GM18907 (cell line): ENCODE data around the gene HASPIN.
A peak's percentile ranks its signal among the peaks of the same experiment; 100 is the strongest.

Experiments used
- ATAC-seq: cut with Tn5 transposase; IDR thresholded peaks from one replicate; pipeline ENCODE4 v1.9.1; 2021; ENCODE audit warnings: mild to moderate bottlenecking, moderate library complexity; ENCODE audit not compliant: unreplicated experiment

The HASPIN gene

DNA sequence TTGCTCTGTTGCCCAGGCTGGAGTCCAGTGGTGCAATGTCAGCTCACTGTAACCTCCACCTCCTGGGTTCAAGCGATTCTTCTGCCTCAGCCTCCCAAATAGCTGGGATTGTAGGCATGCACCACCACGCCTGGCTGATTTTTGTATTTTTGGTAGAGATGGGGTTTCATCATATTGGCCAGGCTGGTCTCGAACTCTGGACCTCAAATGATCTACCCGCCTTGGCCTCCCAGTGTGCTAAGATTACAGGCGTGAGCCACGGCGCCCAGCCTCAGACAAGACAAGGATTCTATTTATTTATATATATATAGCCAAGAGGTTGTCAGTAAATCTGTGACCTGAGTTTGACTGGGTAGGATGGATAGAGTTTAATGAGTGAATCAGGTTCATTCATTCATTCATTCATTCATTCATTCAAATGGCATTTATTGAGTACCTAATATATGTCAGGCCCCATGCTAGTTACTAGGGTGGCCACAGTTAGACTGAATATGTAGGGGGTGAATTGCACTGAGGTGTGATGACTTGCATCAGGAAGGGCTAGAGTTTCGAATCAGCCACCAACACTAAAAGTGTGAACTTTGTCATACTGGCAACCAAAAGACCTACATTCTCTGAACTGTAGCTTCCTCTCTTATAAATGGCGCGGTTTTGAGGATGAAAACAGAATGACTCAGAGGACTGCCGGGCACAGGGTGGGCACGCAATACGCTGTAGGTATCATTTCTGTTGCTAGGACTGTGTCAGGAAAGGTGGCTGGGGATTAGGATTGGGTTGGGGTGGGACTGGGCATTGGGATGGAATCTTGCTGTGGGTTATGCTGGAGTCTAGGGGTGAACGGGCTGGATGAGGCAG lies 39.4 kb downstream of the HASPIN start:
- ATAC-seq: peak; percentile 54

DNA sequence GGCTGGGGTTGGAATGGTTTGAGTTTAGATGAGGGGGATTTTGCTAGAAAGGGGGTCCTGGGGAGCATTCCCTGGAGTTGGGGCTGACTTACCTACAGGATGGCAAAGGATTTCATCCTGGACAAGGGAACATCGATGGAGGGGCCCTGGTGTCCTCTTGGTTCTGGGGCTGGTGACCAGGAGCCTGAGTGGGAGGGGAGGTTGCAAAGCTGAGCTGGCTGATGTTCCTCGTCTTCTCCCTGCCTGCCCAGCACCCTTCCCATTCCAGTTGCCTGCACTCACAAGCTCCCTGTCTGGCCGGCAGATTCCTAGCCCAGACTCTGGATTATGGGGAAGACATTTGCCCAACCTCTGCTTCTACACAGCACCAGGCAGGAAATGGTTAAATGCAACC lies 40.1 kb downstream of the HASPIN start:
- ATAC-seq: no peak

DNA sequence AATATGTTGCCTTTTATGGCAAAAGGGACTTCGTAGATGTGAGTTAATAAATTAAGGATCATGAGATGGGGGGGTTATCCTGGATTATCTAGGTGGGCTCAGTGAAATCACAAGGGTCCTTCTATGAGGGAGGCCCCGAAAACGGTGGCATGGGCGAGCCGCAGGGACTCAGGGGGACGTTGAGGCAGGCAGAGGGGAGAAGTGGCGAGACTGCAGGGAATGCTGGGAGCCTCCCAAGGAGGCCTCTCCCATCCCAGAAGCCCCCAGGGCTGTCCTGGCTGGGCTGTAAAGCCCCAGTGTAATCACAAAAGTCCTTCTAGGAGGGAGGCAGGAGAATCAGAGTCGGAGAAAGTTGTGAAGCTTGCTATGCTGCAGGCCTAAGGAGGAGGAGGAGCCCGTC lies 42.3 kb downstream of the HASPIN start:
- ATAC-seq: no peak

DNA sequence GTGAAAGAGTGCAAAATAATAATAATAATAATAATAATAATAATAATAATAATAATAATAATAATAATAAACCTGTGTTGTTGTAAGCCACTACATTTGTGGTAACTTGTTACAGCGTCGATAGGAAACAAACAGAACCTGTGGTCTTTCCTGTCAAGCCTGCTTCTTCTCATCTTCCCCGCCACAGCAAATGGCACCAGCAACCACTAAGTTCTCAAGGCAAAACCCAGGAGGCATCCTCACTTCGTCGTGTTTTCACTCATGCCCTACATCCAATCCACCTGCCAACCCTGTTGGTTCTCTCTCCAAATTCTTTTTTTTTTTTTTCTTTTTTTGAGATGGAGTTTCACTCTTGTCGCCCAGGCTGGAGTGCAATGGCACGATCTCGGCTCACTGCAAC lies 43.1 kb downstream of the HASPIN start:
- ATAC-seq: no peak

DNA sequence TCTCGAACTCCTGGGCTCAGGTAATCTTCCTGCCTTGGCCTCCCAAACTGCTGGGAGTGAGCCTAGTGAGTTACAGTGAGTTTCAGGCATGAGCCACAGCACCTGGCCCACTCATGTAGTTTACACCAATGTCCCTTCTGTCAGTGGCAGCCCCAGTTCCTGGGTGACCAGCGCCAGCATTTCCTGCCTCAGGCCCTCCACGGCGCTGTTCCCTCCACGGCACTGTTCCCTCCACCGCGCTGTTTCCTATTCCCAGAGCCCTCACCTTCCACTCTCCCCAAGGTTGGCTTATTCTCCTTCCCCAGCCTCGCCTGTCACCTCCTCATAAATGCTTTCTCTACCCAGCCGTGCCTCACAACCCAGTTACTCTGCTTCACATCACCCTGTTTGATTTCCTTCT lies 44.6 kb downstream of the HASPIN start:
- no peak for ATAC-seq

DNA sequence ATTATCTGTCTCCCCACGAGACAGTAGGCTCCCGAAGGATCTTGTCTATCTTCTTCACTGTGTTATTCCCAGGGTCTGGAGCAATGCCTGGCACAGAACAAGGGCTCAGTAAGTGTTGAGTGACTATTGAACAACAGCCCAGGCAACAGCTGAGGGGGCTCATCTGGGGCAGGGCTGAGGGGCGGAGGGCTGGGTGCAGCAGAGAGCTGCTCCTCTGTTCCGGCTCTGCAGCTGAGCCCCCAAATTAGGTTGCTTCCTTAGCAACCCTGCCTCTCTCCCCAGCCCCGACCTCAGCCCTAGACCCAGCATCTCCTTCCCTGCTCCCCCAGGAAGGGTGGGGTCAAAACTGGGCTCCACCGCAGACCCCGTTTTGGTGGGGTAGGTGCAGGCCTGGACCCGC lies 45.1 kb downstream of the HASPIN start:
- ATAC-seq: no peak

DNA sequence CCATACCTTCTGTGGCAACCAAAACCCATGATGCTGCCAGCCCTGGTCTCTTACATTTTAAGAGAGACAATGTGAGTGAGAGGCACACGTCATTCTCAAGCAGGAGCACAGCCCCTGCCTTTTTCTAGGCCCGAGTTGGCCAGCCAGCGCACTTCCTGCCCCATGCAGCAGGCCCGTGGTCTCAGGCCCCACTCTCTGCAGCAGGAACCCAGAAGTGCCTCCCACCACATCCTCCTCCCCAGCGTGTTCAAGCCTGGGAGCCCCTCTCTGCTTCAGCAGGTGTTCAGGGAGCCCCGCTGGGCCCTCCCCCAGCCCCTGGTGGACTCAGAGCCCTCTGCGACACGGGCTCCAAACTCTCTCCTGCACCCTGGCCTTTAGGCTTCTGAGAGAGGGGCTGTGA lies 46.8 kb downstream of the HASPIN start:
- ATAC-seq: no peak

DNA sequence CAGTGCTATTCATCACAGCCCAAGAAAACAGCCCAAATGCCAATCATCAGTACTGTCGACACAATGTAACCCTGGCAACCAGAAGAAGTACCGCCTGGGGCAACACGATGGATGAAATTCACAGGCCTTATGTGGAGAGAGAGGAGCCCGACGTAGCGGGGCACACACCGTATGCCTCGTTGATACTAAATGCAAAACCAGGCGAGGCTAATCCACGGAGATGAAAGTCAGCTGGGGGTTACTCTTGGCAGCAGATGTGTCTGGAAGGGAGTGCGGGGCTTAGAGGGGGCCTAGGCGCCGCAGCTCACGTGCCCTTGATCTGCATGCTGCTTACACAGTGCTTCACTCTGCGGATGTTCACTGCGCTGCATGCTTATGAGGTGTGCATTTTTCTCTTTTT lies 47.4 kb downstream of the HASPIN start:
- ATAC-seq: no peak

DNA sequence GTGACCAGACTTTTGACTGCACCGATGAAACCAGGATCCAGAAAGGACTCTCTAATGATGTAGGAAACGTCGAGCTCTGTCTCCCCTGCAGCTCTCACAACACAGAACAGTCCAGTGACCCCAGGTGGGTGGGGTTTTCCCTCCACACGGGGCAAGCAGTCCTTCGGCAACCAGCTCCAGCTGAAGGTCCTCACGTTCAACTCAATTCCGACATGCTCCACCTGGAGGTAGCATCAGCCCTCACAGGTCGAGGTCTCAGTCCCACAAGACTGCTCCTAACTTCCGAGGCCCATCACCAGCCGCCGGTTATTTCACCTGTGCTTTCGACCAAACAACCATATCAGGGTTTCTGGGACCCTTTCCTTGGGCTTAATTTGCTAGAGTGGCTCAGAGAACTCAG lies 49.1 kb downstream of the HASPIN start:
- ATAC-seq: no peak

DNA sequence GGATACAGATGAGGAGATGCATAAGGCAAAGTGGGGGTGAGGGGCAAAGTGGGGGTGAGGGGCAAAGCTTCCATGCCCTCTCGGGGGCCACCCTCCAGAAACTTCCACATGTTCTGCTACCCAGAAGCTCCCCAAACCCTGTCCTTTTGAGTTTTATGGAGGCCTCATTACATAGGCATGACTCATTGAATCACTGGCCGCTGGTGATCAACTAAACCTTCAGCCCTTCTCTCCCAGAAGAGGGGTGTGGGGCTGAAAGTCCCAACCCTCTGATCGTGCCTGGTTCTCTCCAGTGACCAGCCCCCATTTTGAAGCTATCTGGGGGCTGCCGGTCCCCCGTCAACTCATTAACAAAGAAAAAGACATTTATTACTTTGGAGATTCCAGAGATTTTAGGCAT lies 49.8 kb downstream of the HASPIN start:
- no peak for ATAC-seq

DNA sequence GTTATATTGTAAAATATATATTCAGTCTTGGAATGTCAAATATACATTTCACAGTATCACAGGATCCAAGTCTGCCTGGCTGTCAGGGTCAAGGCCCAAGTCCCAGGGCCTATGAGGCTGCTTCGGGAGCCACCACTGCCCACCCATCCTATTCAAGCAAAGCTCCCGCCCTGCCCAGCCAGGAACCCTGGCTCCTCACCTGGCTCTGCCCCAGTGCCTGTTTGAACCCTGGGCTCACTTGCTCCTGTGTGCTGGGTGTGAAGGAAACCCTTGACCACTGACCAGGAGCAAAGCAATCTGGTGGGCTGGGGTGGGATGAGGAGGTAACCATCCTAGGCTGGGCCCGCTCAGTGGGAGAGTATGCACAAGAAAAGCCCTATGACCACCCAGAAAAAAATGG lies 50.3 kb downstream of the HASPIN start:
- no peak for ATAC-seq
